Hippocampal formation (tissue), 2 donors: ENCODE measurements around the gene PPM1N.
"Not testable (repeated sequence)": the region's sequence is repeated elsewhere in the genome, so short reads cannot be mapped to it uniquely, and the experiment has no call there.

ENCODE experiments used
- DNase-seq, 2 donors: peaks; one replicate each; lab custom pipeline; 2025; lab: John Stamatoyannopoulos, UW

Gene PPM1N

GRCh38 chr19:45508861-45509691 is 10.8 kb downstream of the PPM1N start:
- peak in 1 of 2 donors; percentile 13 for DNase-seq

GRCh38 chr19:45509692-45510015 is 11.4 kb downstream of the PPM1N start:
- DNase-seq: no peak

- not testable (repeated sequence) for DNase-seq
Measured at GRCh38 chr19:45510352-45510751, 12.1 kb downstream of the PPM1N start.

- no peak for DNase-seq
Measured at GRCh38 chr19:45511074-45511473, 12.8 kb downstream of the PPM1N start.

- DNase-seq: no peak
Measured at GRCh38 chr19:45512881-45513483, 14.7 kb downstream of the PPM1N start.

- DNase-seq: no peak
Measured at GRCh38 chr19:45514376-45515051, 16.3 kb downstream of the PPM1N start.

GRCh38 chr19:45515081-45515624 is 16.9 kb downstream of the PPM1N start:
- peak in 1 of 2 donors; percentile 31 for DNase-seq

GRCh38 chr19:45515807-45516401 is 17.7 kb downstream of the PPM1N start:
- DNase-seq: no peak

GRCh38 chr19:45517238-45517637 is 19.0 kb downstream of the PPM1N start:
- DNase-seq: no peak

- DNase-seq: no peak
Measured at GRCh38 chr19:45517641-45518468, 19.6 kb downstream of the PPM1N start.

GRCh38 chr19:45518469-45518826 is 20.2 kb downstream of the PPM1N start:
- no peak for DNase-seq

GRCh38 chr19:45522010-45522941 is 24.0 kb downstream of the PPM1N start:
- DNase-seq: no peak

GRCh38 chr19:45523642-45524256 is 25.5 kb downstream of the PPM1N start:
- DNase-seq: peak; percentile 68 to 88

- DNase-seq: peak in 1 of 2 donors; percentile 19
Measured at GRCh38 chr19:45524575-45525129, 26.4 kb downstream of the PPM1N start.

GRCh38 chr19:45526143-45526542 is 27.9 kb downstream of the PPM1N start:
- DNase-seq: peak; percentile 26 to 40

GRCh38 chr19:45526971-45527370 is 28.7 kb downstream of the PPM1N start:
- no peak for DNase-seq

GRCh38 chr19:45527731-45528130 is 29.5 kb downstream of the PPM1N start:
- no peak for DNase-seq

GRCh38 chr19:45528149-45528743 is 30.0 kb downstream of the PPM1N start:
- no peak for DNase-seq
